MCF 10A (cell line): ENCODE measurements around the gene TBCK. TPM values are rescaled to one million over a fixed set of nuclear protein-coding genes. Genes with fewer than 3 reads are reported as not detected.

Experiments used
- BruUV-seq: library from RNA; stranded (reverse); fragments of 400-500 nt; replicated peaks from 2 replicates; lab custom pipeline; 2021; lab: Mats Ljungman, UMichigan
- CTCF ChIA-PET: fragments of 300-600 bp; sonication (Branson Sonifier 250); formaldehyde crosslinking; extraction: SDS; loops from one replicate; lab custom pipeline; 2021; ENCODE audit warnings: antibody characterized with exemption, inconsistent platforms; lab: Yijun Ruan, JAX
- POLR2A ChIA-PET: fragments of 300-600, 350-650 bp; sonication (Branson Sonifier 250); formaldehyde crosslinking; extraction: SDS; loops from one replicate; lab custom pipeline; 2020; ENCODE audit warnings: antibody characterized with exemption, inconsistent platforms; lab: Yijun Ruan, JAX
- DNase-seq: peaks from one replicate; pipeline ENCODE4 v3.0.0-alpha.2; 2018; ENCODE audit not compliant: unreplicated experiment
- H3K27ac Mint-ChIP-seq: one replicate; pipeline ENCODE4 v1.8.0; 2022; ENCODE audit warnings: mild to moderate bottlenecking, low read depth, mixed read lengths; ENCODE audit not compliant: unreplicated experiment
- H3K27me3 Mint-ChIP-seq: one replicate; pipeline ENCODE4 v1.8.0; 2022; ENCODE audit warnings: mixed read lengths; ENCODE audit not compliant: insufficient read depth, unreplicated experiment
- H3K36me3 Mint-ChIP-seq: one replicate; pipeline ENCODE4 v1.8.0; 2022; ENCODE audit warnings: mild to moderate bottlenecking, moderate library complexity, mixed read lengths; ENCODE audit not compliant: insufficient read depth, unreplicated experiment
- H3K4me1 Mint-ChIP-seq: one replicate; pipeline ENCODE4 v1.8.0; 2022; ENCODE audit warnings: mixed read lengths; ENCODE audit not compliant: insufficient read depth, unreplicated experiment
- H3K4me3 Mint-ChIP-seq: one replicate; pipeline ENCODE4 v1.8.0; 2022; ENCODE audit warnings: mild to moderate bottlenecking, moderate library complexity, mixed read lengths; ENCODE audit not compliant: unreplicated experiment
- H3K9me3 Mint-ChIP-seq: one replicate; pipeline ENCODE4 v1.8.0; 2022; ENCODE audit warnings: mixed read lengths; ENCODE audit not compliant: unreplicated experiment
- intact Hi-C: fragments of 100-400 bp; cut with micrococcal nuclease; formaldehyde crosslinking; loops from 2 replicates; pipeline ENCODE4 v1.14.1; 2022
- total RNA-seq: library from RNA; stranded (reverse); gene quantifications from 2 replicates; pipeline ENCODE4 v1.2.3, GENCODE V29; 2022
- TF ChIP-seq, protein P1 (sequence below): fragments of 200-600 bp; IDR thresholded peaks from one replicate; pipeline ENCODE4 v1.8.0; 2022; ENCODE audit warnings: antibody characterized with exemption, mild to moderate bottlenecking; ENCODE audit not compliant: unreplicated experiment

The TBCK gene
- total RNA-seq, 1 experiment from 2014 or later: 27.8 TPM

DNA sequence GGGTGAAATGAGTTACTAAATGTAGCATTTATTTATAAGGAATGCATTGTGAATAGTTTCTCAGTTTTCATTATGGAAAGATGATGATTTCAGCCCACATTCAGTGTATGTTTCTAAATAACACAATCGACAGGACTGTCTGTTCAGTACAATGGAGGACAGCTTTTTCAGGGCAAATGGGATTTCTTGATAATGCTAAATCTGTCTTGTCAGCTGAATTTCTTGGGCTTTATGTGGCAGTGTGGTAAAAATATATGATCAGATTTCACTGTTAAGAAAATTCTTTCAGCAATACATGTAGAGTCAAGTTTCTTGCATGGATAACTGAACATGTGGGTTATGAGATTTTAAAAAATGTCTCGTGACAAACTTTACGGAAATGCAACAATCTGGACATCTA, 269.9 kb downstream of the TBCK start:
- BruUV-seq: no TSS peak
- intact Hi-C loops: no loop called here
- DNase-seq: no peak
- TF ChIP-seq, protein P1, sequence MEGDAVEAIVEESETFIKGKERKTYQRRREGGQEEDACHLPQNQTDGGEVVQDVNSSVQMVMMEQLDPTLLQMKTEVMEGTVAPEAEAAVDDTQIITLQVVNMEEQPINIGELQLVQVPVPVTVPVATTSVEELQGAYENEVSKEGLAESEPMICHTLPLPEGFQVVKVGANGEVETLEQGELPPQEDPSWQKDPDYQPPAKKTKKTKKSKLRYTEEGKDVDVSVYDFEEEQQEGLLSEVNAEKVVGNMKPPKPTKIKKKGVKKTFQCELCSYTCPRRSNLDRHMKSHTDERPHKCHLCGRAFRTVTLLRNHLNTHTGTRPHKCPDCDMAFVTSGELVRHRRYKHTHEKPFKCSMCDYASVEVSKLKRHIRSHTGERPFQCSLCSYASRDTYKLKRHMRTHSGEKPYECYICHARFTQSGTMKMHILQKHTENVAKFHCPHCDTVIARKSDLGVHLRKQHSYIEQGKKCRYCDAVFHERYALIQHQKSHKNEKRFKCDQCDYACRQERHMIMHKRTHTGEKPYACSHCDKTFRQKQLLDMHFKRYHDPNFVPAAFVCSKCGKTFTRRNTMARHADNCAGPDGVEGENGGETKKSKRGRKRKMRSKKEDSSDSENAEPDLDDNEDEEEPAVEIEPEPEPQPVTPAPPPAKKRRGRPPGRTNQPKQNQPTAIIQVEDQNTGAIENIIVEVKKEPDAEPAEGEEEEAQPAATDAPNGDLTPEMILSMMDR: no peak
- Mint-ChIP-seq H3K9me3 (no peaks in the 10 kb centered on the region), H3K4me3 (no peak overlapping the region), H3K27ac (no peak overlapping the region), H3K27me3 (no peaks in the 10 kb centered on the region), H3K4me1 (peaks cover 5% of the 10 kb centered on the region), H3K36me3 (peaks cover 18% of the 10 kb centered on the region)
- ChIA-PET POLR2A (no interaction called here), CTCF (no interaction called here)

DNA sequence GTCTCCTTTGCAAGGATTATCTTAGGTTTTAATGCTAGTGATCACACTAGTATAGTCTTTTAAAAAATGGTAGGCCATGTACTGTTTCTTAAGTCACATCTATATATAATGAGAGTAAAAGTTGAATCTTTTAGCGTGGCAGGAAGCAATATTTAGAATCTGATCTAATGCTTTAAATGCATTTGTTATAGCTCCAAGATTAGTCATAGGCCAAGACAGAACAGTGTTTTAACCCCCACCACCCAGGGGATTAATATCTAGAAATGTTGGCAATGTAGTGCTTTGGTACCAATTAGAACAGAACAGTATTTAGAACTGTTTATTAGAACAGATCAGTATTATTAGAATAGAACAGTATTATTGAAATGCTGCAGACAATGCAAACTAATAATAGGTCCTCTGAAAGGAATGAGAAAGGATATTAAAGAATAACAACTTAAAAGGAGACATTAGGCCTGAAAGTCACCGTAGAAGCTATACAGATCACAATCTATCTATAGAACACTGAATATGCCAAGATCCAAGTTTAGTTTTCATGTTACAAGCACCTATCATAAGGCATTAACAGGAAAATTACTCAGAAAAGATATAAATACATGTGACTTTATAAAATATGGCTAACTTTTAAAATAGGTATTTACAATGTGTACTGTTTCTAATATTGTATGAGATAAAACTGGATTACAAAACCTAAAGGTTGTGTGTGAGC, 274.6 kb downstream of the TBCK start:
- intact Hi-C loops: no loop called here
- no peak overlapping the region for H3K27ac Mint-ChIP-seq

DNA sequence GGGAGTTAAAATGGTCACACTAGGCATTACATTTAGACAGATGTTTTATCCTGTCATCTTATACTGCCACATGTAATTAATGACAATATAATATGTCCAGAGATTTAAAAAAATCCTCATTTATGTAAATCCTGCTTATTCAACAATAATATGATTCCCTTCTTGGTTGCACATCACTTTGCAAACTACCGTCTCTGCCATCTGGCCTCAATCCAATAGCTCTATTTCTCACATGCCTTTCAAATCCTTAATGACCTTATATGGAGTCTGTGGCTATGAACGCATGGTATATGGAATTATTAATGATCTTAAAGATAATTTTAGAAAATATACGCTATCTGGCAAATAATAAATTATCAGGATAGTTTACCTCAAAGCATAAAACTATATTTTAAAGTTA, 276.2 kb downstream of the TBCK start:
- TF ChIP-seq, protein P1: no peak
- ChIA-PET POLR2A (interaction anchor here (1.0 kb wide), 1 partner anchor 9 kb away, joined by 3 read pairs; no protein-coding TSS in a partner anchor), CTCF (interaction anchor here (0.5 to 0.6 kb wide), 2 partner anchors 150 to 373 kb away, joined by 3 to 4 read pairs; no protein-coding TSS in a partner anchor)
- H3K36me3 Mint-ChIP-seq: no peaks in the 10 kb centered on the region
- no peak for DNase-seq
- H3K27ac Mint-ChIP-seq: no peak overlapping the region
- intact Hi-C loops: no loop called here
- no peak overlapping the region for H3K4me3 Mint-ChIP-seq
- no TSS peak for BruUV-seq
- no peaks in the 10 kb centered on the region for H3K9me3 Mint-ChIP-seq
- H3K27me3 Mint-ChIP-seq: no peaks in the 10 kb centered on the region
- H3K4me1 Mint-ChIP-seq: peaks cover 5% of the 10 kb centered on the region

More for the DNA sequence above, 274.6 kb downstream of the TBCK start:
- TF ChIP-seq, protein P1: no peak
- no peak for DNase-seq
- Mint-ChIP-seq H3K36me3 (peaks cover 10% of the 10 kb centered on the region), H3K4me3 (no peak overlapping the region), H3K27me3 (no peaks in the 10 kb centered on the region), H3K9me3 (no peaks in the 10 kb centered on the region), H3K4me1 (peaks cover 5% of the 10 kb centered on the region)
- no TSS peak for BruUV-seq
- POLR2A ChIA-PET: interaction anchor here (0.8 kb wide), 1 partner anchor 718 kb away, joined by 3 read pairs; no protein-coding TSS in a partner anchor
- CTCF ChIA-PET: interaction anchor here (0.7 kb wide), 1 partner anchor 409 kb away, joined by 3 read pairs; no protein-coding TSS in a partner anchor

DNA sequence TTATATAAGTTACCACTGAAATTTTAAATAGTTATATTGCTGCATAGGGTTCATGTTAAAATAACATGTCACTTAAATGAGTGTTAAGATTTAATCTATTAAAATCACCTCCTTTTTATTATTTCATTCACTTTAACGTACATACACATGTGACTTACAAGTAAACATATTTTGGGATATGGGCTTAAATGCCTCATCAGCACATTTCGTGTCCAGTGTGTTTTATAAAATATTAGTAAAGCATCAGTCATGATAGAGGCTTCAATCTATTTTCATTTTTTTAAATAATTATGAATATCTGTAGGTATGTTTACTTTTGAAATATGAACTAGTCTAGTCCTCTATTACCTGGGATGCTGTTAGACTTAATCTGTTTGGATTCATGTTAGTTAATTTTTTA, 277.1 kb downstream of the TBCK start:
- Mint-ChIP-seq H3K4me1 (peaks cover 5% of the 10 kb centered on the region), H3K36me3 (no peaks in the 10 kb centered on the region), H3K27me3 (no peaks in the 10 kb centered on the region), H3K9me3 (no peaks in the 10 kb centered on the region), H3K4me3 (no peak overlapping the region), H3K27ac (no peak overlapping the region)
- POLR2A ChIA-PET: no interaction called here
- no peak for DNase-seq
- CTCF ChIA-PET: no interaction called here
- no TSS peak for BruUV-seq
- TF ChIP-seq, protein P1: no peak
- intact Hi-C loops: no loop called here
